HepG2 (cell line): ENCODE data around the gene LUC7L2. TPM values are rescaled to one million over a fixed set of nuclear protein-coding genes. Genes with fewer than 3 reads are reported as not detected.
A peak's percentile ranks its signal among the peaks of the same experiment; 100 is the strongest.

Experiments used
- ATF3 ChIP-seq: sonication (generic); formaldehyde crosslinking; IDR thresholded peaks from 2 replicates; pipeline ENCODE4 v1.4.0; 2020; ENCODE audit warnings: missing genetic modification reagents
- BRCA1 ChIP-seq: sonication (generic); formaldehyde crosslinking; IDR thresholded peaks from 2 replicates; pipeline ENCODE4 v1.4.0; 2020; ENCODE audit warnings: missing genetic modification reagents
- CAMTA2 ChIP-seq: sonication (generic); formaldehyde crosslinking; IDR thresholded peaks from 2 replicates; pipeline ENCODE4 v1.4.0; 2020; ENCODE audit warnings: mild to moderate bottlenecking, missing genetic modification reagents, borderline replicate concordance
- CBX2 ChIP-seq, 2 experiments: fragments of 200-600 bp in 1 of 2; sonication (generic); formaldehyde crosslinking in 1 of 2; IDR thresholded peaks; 2 replicates each; pipeline versions ENCODE4 v1.7.0 to v1.8.1; 2018 to 2022; ENCODE audit warnings: low read depth in 2 of 2, low read length in 1 of 2, mild to moderate bottlenecking in 1 of 2, missing genetic modification reagents in 1 of 2
- HNRNPL ChIP-seq: fragments of 200-400 bp; formaldehyde crosslinking; IDR thresholded peaks from 2 replicates; pipeline ENCODE4 v1.6.1; 2017; ENCODE audit warnings: mild to moderate bottlenecking, low read depth, low read length
- MED1 ChIP-seq: sonication (generic); formaldehyde crosslinking; IDR thresholded peaks from 2 replicates; pipeline ENCODE4 v1.4.0; 2020; ENCODE audit warnings: missing genetic modification reagents
- MLXIP ChIP-seq: sonication (generic); formaldehyde crosslinking; IDR thresholded peaks from 2 replicates; pipeline ENCODE4 v1.9.0; 2021; ENCODE audit warnings: missing genetic modification reagents, borderline replicate concordance
- POLR2A ChIP-seq, 2 experiments: IDR thresholded peaks; 2 replicates each; pipeline ENCODE4 v1.6.1; 2011; ENCODE audit warnings: low read depth in 2 of 2, low read length in 2 of 2, mild to moderate bottlenecking in 1 of 2, moderate library complexity in 1 of 2; ENCODE audit not compliant: insufficient read depth in 1 of 2
- RBFOX2 ChIP-seq: fragments of 200-400 bp; formaldehyde crosslinking; IDR thresholded peaks from 2 replicates; pipeline ENCODE4 v1.6.1; 2017; ENCODE audit warnings: low read depth, mild to moderate bottlenecking, low read length
- RBM22 ChIP-seq: fragments of 200-400 bp; formaldehyde crosslinking; optimal IDR thresholded peaks from 2 replicates; pipeline ENCODE3; 2017; ENCODE audit warnings: mild to moderate bottlenecking, low read length, moderate library complexity
- SAFB2 ChIP-seq: sonication (generic); formaldehyde crosslinking; IDR thresholded peaks from 2 replicates; pipeline ENCODE4 v1.5.1; 2020; ENCODE audit warnings: missing genetic modification reagents, low read depth, mild to moderate bottlenecking, borderline replicate concordance
- TMF1 ChIP-seq: sonication (generic); formaldehyde crosslinking; IDR thresholded peaks from 2 replicates; pipeline ENCODE4 v1.8.1; 2022; ENCODE audit warnings: low read depth, missing genetic modification reagents
- ZNF230 ChIP-seq: sonication (generic); formaldehyde crosslinking; IDR thresholded peaks from 2 replicates; pipeline ENCODE4 v1.4.0; 2020; ENCODE audit warnings: mild to moderate bottlenecking, missing genetic modification reagents
- ZNF367 ChIP-seq: sonication (generic); formaldehyde crosslinking; IDR thresholded peaks from 2 replicates; pipeline ENCODE4 v1.4.0; 2020; ENCODE audit warnings: missing genetic modification reagents, borderline replicate concordance
- ZNF414 ChIP-seq: sonication (generic); formaldehyde crosslinking; IDR thresholded peaks from 2 replicates; pipeline ENCODE4 v1.5.0; 2020; ENCODE audit warnings: missing genetic modification reagents
- ZNF570 ChIP-seq: sonication (generic); formaldehyde crosslinking; IDR thresholded peaks from 2 replicates; pipeline ENCODE4 v1.4.0; 2020; ENCODE audit warnings: mild to moderate bottlenecking, missing genetic modification reagents, borderline replicate concordance
- ZNF589 ChIP-seq: sonication (generic); formaldehyde crosslinking; conservative IDR thresholded peaks from 2 replicates; pipeline ENCODE4 v1.8.0; 2022; ENCODE audit warnings: mild to moderate bottlenecking, moderate library complexity, missing genetic modification reagents
- ZNF605 ChIP-seq: sonication (generic); formaldehyde crosslinking; IDR thresholded peaks from 2 replicates; pipeline ENCODE4 v1.8.0; 2022; ENCODE audit warnings: mild to moderate bottlenecking, missing genetic modification reagents
- ZNF674 ChIP-seq: sonication (generic); formaldehyde crosslinking; IDR thresholded peaks from 2 replicates; pipeline ENCODE4 v1.5.0; 2020; ENCODE audit warnings: low read depth, mild to moderate bottlenecking, missing genetic modification reagents
- ZNF709 ChIP-seq: sonication (generic); formaldehyde crosslinking; IDR thresholded peaks from 2 replicates; pipeline ENCODE4 v1.5.0; 2020; ENCODE audit warnings: mild to moderate bottlenecking, missing genetic modification reagents
- ZNF710 ChIP-seq: sonication (generic); formaldehyde crosslinking; IDR thresholded peaks from 2 replicates; pipeline ENCODE4 v1.5.0; 2020; ENCODE audit warnings: mild to moderate bottlenecking, missing genetic modification reagents, borderline replicate concordance
- ZNF792 ChIP-seq: IDR thresholded peaks from 2 replicates; pipeline ENCODE4 v1.6.1; 2016
- ZSCAN25 ChIP-seq: sonication (generic); formaldehyde crosslinking; IDR thresholded peaks from 2 replicates; pipeline ENCODE4 v1.8.0; 2022; ENCODE audit warnings: mild to moderate bottlenecking, missing genetic modification reagents
- polyA plus RNA-seq, 8 experiments: library from polyadenylated mRNA; depleted of rRNA in 3 of 8; stranded (reverse) in 7 of 8; unstranded in 1 of 8; fragments of >200 nt; fragmentation: Illumina TruSeq in 4 of 8; extraction: Trizol in 4 of 8; gene quantifications; 2 replicates each; pipeline versions ENCODE4 v1.2.1 to v1.2.3, GENCODE V29; 2011 to 2016; ENCODE audit warnings: low read depth in 4 of 8, missing spikeins in 1 of 8, mixed read lengths in 1 of 8; ENCODE audit not compliant: insufficient read depth in 1 of 8
- total RNA-seq, 5 experiments: library from RNA; depleted of rRNA; stranded (reverse); fragments of >200 nt; fragmentation: Illumina TruSeq; extraction: Trizol; gene quantifications; 2 replicates each; pipeline ENCODE4 v1.2.3, GENCODE V29; 2016; ENCODE audit warnings: low read depth in 1 of 5

The LUC7L2 gene
- total and polyA plus RNA-seq, 2 of the 13 experiments (the other 11 are each of a cell fraction or from before 2014, with no cell fraction given) = 17.9 to 50.7 TPM

GRCh38 chr7:139341058-139341775 is 18.5 kb upstream of the LUC7L2 start, which contains the start of gene FMC1 (continued):
- TF ChIP-seq MED1 (no peak), CAMTA2 (CRISPR knock-in tag) (no peak), ATF3 (no peak), BRCA1 (CRISPR knock-in tag) (no peak), HNRNPL (no peak), RBM22 (no peak), ZNF605 (peak; percentile 42; the same call in 1 of the 2 replicates), ZNF710 (CRISPR knock-in tag) (no peak; the same call in 1 of the 2 replicates), ZNF674 (no peak), SAFB2 (peak; percentile 80; the same call in 1 of the 2 replicates), MLXIP (no peak; the same call in 1 of the 2 replicates), ZNF414 (0 out of 2 replicates have a peak, but pooled peaks have one; percentile 3), RBFOX2 (peak; percentile 87), ZNF570 (CRISPR knock-in tag) (no peak), POLR2A (IDR thresholded peaks at IDR 0.05; ENCODE audit: insufficient read depth in 1 of 2, low read depth in 2 of 2, low read length in 2 of 2) (peak; percentile 66 to 70), CBX2 (IDR thresholded peaks at IDR 0.05; ENCODE audit: low read depth, low read length) (no peak; the same call in 1 of the 2 replicates), CBX2 (CRISPR knock-in tag; IDR thresholded peaks at IDR 0.05; ENCODE audit: low read depth) (no peak), ZNF367 (0 out of 2 replicates have a peak, but pooled peaks have one; percentile 31), ZNF589 (CRISPR knock-in tag) (no peak), ZNF792 (CRISPR knock-in tag) (no peak), ZNF709 (peak; percentile 70; the same call in 1 of the 2 replicates), ZSCAN25 (CRISPR knock-in tag) (no peak), TMF1 (peak; percentile 85), ZNF230 (CRISPR knock-in tag) (peak; percentile 50)
